Measurements from ENCODE around the gene GPR37. TPM values are rescaled to one million over a fixed set of nuclear protein-coding genes. Genes with fewer than 3 reads are reported as not detected.

Gene GPR37
- total RNA-seq, 1 donor, result under 0.01 TPM

DNA sequence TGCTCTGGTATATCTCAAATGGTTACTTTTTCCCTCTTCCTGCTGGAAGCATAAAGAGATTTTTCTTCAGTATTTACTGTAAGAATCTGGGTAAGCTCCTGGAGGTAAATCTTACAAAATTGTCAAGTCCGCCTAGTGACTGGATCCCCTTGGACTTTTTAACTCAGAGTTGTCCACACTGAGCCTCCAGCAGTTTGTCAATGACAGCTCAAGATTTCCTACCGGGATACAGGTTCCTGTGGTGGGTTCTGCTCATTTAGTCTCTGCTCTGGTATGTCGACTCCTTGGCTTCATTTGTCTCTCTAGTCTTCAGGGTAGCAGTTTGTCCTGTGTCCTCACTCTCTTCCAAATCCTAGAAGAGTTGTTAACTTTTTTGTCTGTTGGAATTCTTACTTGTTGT, 27.0 kb downstream of the GPR37 start:
- no peak overlapping the region for H3K27ac ChIP-seq (ENCODE audit: low read depth, low read length)
- H3K4me3 ChIP-seq (ENCODE audit: insufficient read depth, low read length), result no peak overlapping the region
- H2AFZ ChIP-seq (ENCODE audit: low read length), result no peak overlapping the region
- no peaks in the 10 kb centered on the region for H3K27me3 ChIP-seq (ENCODE audit: insufficient read depth, low read length)
- no peaks in the 10 kb centered on the region for H3K4me1 ChIP-seq (ENCODE audit: insufficient read depth, low read length)
- no peak for DNase-seq (ENCODE audit: insufficient read length, low spot score, missing footprints)
- H3K79me2 ChIP-seq (ENCODE audit: insufficient read depth, low read length), result no peaks in the 10 kb centered on the region
- H3K4me2 ChIP-seq (ENCODE audit: insufficient read depth, low read length), result no peak overlapping the region
- H3K9me3 ChIP-seq (ENCODE audit: low read depth, low read length), result no peaks in the 10 kb centered on the region
- TF ChIP-seq, protein P1, sequence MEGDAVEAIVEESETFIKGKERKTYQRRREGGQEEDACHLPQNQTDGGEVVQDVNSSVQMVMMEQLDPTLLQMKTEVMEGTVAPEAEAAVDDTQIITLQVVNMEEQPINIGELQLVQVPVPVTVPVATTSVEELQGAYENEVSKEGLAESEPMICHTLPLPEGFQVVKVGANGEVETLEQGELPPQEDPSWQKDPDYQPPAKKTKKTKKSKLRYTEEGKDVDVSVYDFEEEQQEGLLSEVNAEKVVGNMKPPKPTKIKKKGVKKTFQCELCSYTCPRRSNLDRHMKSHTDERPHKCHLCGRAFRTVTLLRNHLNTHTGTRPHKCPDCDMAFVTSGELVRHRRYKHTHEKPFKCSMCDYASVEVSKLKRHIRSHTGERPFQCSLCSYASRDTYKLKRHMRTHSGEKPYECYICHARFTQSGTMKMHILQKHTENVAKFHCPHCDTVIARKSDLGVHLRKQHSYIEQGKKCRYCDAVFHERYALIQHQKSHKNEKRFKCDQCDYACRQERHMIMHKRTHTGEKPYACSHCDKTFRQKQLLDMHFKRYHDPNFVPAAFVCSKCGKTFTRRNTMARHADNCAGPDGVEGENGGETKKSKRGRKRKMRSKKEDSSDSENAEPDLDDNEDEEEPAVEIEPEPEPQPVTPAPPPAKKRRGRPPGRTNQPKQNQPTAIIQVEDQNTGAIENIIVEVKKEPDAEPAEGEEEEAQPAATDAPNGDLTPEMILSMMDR (IDR thresholded peaks at IDR 0.05; ENCODE audit: extremely low read depth, low read depth, low read length), result no peak
- no peaks in the 10 kb centered on the region for H4K20me1 ChIP-seq (ENCODE audit: insufficient read depth, low read length)
- H3K36me3 ChIP-seq (ENCODE audit: insufficient read depth, low read length), result no peaks in the 10 kb centered on the region

DNA sequence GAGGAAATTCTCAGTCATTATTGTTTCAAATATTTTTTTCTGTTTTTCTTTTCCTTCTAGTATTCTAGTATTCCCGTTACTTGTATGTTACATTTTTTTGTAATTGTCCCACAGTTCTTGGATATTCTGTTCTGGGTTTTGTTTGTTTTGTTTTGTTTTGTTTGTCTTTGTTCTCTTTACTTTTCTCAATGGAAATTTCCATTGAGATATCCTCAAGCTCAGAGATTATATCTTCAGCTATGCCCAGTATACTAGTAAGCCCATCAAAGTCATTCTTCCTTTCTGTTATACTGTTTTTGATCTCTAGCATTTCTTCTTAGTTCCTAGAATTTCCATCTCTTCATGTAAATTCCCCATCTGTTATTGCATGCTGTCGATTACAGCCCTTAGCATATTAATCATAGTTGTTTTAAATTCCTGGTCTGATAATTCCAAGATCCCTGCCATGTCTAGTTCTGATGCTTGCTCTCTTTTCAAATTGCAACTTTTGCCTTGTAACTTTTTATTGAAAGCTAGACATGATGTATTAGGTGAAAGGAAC, 27.8 kb downstream of the GPR37 start:
- Histone ChIP-seq H2AFZ (ENCODE audit: low read length) (no peak overlapping the region), H3K9me3 (ENCODE audit: low read depth, low read length) (no peaks in the 10 kb centered on the region), H3K4me3 (ENCODE audit: insufficient read depth, low read length) (no peak overlapping the region), H3K27me3 (ENCODE audit: insufficient read depth, low read length) (no peaks in the 10 kb centered on the region), H3K79me2 (ENCODE audit: insufficient read depth, low read length) (no peaks in the 10 kb centered on the region), H3K27ac (ENCODE audit: low read depth, low read length) (no peak overlapping the region), H3K4me1 (ENCODE audit: insufficient read depth, low read length) (no peaks in the 10 kb centered on the region), H4K20me1 (ENCODE audit: insufficient read depth, low read length) (no peaks in the 10 kb centered on the region), H3K4me2 (ENCODE audit: insufficient read depth, low read length) (no peak overlapping the region), H3K36me3 (ENCODE audit: insufficient read depth, low read length) (no peaks in the 10 kb centered on the region)
- no peak for DNase-seq (ENCODE audit: insufficient read length, low spot score, missing footprints)
- TF ChIP-seq, protein P1 (IDR thresholded peaks at IDR 0.05; ENCODE audit: extremely low read depth, low read depth, low read length), result no peak

DNA sequence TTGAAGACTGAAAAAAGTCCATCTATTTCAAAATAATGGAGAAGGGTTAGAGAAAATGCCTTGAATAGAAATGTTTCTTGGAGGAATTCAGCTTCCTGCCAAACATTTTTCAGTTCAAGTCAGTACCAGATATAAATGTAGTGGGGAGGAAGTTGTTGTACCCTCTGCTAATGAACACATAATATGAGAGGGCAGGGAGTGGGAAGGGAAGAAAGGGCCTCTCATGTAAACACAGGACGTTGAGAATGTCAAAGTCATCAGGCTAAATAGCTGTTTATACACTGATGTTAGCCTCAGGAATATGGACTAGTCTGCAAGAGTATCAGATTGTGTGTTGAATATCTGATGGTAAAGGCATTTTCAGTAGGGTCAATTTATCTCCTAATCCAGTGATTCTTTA, 37.0 kb downstream of the GPR37 start:
- no peak for DNase-seq (ENCODE audit: insufficient read length, low spot score, missing footprints)
- Histone ChIP-seq H3K27ac (ENCODE audit: low read depth, low read length) (no peak overlapping the region), H4K20me1 (ENCODE audit: insufficient read depth, low read length) (no peaks in the 10 kb centered on the region), H2AFZ (ENCODE audit: low read length) (no peak overlapping the region), H3K27me3 (ENCODE audit: insufficient read depth, low read length) (no peaks in the 10 kb centered on the region), H3K4me1 (ENCODE audit: insufficient read depth, low read length) (no peaks in the 10 kb centered on the region), H3K79me2 (ENCODE audit: insufficient read depth, low read length) (no peaks in the 10 kb centered on the region), H3K4me3 (ENCODE audit: insufficient read depth, low read length) (no peak overlapping the region), H3K9me3 (ENCODE audit: low read depth, low read length) (no peaks in the 10 kb centered on the region), H3K36me3 (ENCODE audit: insufficient read depth, low read length) (no peaks in the 10 kb centered on the region), H3K4me2 (ENCODE audit: insufficient read depth, low read length) (no peak overlapping the region)
- TF ChIP-seq, protein P1 (IDR thresholded peaks at IDR 0.05; ENCODE audit: extremely low read depth, low read depth, low read length), result no peak

DNA sequence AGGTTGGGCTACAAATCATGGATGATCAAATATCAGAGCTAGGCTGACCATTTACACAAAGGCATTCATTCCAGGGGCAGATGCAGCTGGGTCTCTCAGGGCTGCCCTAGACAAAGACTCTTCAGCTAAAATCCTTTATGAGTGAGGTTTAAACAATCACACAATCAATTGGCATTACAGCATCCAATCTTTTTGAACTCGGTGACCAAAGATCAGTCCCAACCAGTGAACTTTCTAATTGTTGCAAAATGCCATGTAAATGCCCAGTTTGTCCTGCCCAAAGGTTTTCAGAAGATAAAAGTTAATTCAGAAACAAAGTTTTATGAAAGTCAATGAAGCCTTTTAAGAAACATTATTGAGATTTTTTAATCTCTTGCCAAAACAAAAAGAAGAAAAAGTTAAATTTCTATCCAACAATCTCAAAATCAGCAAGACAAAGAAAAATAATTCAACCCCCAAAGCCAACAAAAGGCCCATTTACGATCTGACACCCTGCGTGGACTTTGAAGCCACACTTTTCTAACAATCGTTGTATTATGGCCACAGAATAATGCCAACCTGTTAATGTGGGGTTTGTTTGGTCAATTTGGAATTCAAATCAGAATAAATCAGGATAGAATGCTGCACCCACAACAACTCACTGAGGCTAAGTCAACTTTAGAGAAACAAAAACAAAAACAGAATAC, 40.9 kb downstream of the GPR37 start:
- H3K27ac ChIP-seq (ENCODE audit: low read depth, low read length), result no peak overlapping the region
- no peaks in the 10 kb centered on the region for H3K27me3 ChIP-seq (ENCODE audit: insufficient read depth, low read length)
- H3K4me3 ChIP-seq (ENCODE audit: insufficient read depth, low read length), result no peak overlapping the region
- H3K4me2 ChIP-seq (ENCODE audit: insufficient read depth, low read length), result no peak overlapping the region
- no peak overlapping the region for H2AFZ ChIP-seq (ENCODE audit: low read length)
- no peaks in the 10 kb centered on the region for H4K20me1 ChIP-seq (ENCODE audit: insufficient read depth, low read length)
- H3K9me3 ChIP-seq (ENCODE audit: low read depth, low read length), result no peaks in the 10 kb centered on the region
- no peaks in the 10 kb centered on the region for H3K79me2 ChIP-seq (ENCODE audit: insufficient read depth, low read length)
- no peak for DNase-seq (ENCODE audit: insufficient read length, low spot score, missing footprints)
- no peaks in the 10 kb centered on the region for H3K4me1 ChIP-seq (ENCODE audit: insufficient read depth, low read length)
- H3K36me3 ChIP-seq (ENCODE audit: insufficient read depth, low read length), result no peaks in the 10 kb centered on the region
- TF ChIP-seq, protein P1 (IDR thresholded peaks at IDR 0.05; ENCODE audit: extremely low read depth, low read depth, low read length), result no peak
